Measurements from ENCODE around the gene PLEKHA7.

The PLEKHA7 gene

DNA sequence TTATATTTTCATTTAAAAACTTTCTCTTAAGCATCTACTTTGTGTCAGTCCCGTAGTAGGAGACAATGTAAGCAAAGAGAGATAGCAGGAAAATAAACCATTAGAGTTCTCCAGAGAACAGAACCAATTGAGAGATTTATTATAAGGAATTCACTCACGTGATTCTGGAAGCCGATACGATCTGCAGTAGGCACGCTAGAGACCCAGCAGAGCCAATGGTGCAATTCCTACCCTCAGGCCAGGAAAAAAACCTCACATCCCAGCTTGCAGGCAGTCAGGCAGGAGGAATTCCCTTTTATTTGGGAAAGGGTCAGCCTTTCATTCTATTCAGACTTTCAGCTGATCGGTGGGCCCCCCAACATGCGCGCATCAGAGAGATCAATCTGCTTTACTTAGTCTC lies 7.3 kb upstream of the PLEKHA7 start:
- Histone ChIP-seq H3K27me3 (ENCODE audit: insufficient read depth, low read length) (no peaks in the 10 kb centered on the region; the same call in 1 of the 2 replicates), H3K4me1 (ENCODE audit: insufficient read depth, low read length) (peaks cover 10% of the 10 kb centered on the region), H3K27ac (ENCODE audit: low read depth, low read length) (no peak overlapping the region), H3K9ac (ENCODE audit: low read depth, low read length) (no peak overlapping the region), H3K9me3 (ENCODE audit: insufficient read depth, low read depth, low read length) (no peaks in the 10 kb centered on the region), H3K36me3 (ENCODE audit: insufficient read depth, low read length) (no peaks in the 10 kb centered on the region), H3K4me3 (ENCODE audit: low read length) (no peak overlapping the region)
- 42% methylated on average over 8 of the region's 8 CpGs for WGBS

DNA sequence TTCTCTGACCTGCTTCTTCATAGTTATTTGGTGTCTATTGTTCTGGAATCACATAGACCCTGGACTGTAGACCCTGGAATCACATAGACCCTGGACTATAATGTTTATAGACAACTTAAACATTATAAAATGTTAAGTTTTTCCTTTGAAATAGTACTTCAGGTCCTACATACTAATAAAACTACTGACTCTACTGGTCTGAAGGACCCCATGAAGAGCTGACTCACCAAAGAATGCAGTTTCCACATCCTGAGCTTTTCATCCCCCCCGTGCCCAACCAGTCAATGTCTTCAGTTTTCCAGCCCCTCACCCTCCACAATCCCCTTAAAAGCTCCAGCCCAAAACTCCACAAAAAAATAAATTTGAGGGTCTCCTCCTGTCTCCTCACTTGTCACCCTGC lies 6.6 kb upstream of the PLEKHA7 start:
- H3K36me3 ChIP-seq (ENCODE audit: insufficient read depth, low read length): no peaks in the 10 kb centered on the region
- no peak overlapping the region for H3K27ac ChIP-seq (ENCODE audit: low read depth, low read length)
- H3K4me3 ChIP-seq (ENCODE audit: low read length): no peak overlapping the region
- H3K27me3 ChIP-seq (ENCODE audit: insufficient read depth, low read length): peaks cover 6% of the 10 kb centered on the region
- 61% methylated on average over 1 of the region's 1 CpG for WGBS
- H3K9ac ChIP-seq (ENCODE audit: low read depth, low read length): no peak overlapping the region
- no peaks in the 10 kb centered on the region for H3K9me3 ChIP-seq (ENCODE audit: insufficient read depth, low read depth, low read length)
- peaks cover 10% of the 10 kb centered on the region for H3K4me1 ChIP-seq (ENCODE audit: insufficient read depth, low read length)

DNA sequence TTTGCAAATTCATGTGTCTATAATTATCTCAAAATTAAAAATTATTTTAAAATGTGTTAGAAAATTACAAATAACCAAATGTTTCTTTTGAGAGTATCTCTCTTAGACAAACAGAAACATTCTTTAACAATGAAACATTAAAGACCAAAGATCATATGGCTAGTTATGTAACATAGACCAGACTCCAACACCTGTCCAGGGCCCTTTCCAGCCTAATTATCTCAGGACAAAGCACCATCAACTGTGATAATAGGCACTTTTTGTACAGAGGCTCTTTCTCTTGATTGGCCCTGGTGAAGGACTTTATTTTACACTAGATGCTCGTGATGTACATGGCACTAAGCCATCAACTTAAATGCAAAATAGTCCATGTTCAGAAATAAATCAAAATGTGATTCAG lies 5.0 kb upstream of the PLEKHA7 start:
- Histone ChIP-seq H3K4me3 (ENCODE audit: low read length) (no peak overlapping the region), H3K9ac (ENCODE audit: low read depth, low read length) (no peak overlapping the region), H3K9me3 (ENCODE audit: insufficient read depth, low read depth, low read length) (no peaks in the 10 kb centered on the region), H3K27ac (ENCODE audit: low read depth, low read length) (no peak overlapping the region), H3K27me3 (ENCODE audit: insufficient read depth, low read length) (peaks cover 17% of the 10 kb centered on the region), H3K4me1 (ENCODE audit: insufficient read depth, low read length) (peaks cover 10% of the 10 kb centered on the region), H3K36me3 (ENCODE audit: insufficient read depth, low read length) (no peaks in the 10 kb centered on the region)
- 95% methylated on average over 1 of the region's 1 CpG for WGBS

DNA sequence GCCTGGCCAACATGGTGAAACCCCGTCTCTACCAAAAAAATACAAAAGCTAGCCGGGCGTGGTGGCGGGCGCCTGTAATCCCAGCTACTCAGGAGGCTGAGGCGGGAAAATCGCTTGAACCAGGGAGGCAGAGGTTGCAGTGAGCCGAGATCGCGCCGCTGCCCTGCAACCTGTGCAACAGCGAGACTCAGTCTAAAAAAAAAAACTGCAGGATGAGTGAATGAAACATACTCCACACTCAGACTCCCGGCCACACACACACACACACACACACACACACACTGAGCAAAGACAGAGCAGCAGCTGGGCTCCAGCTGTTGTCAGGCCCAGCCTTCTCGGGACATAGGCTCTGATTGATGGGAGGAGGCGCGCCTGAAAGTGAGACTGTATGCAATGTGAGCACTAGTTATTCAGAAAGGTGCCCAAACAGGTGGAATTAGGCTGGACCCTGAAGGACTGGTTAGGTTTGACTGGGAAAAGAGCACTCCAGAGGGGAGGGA lies 1.5 kb upstream of the PLEKHA7 start:
- 89% methylated on average over 16 of the region's 16 CpGs for WGBS
- no peak overlapping the region for H3K27ac ChIP-seq (ENCODE audit: low read depth, low read length)
- H3K4me3 ChIP-seq (ENCODE audit: low read length): peak overlapping the region; percentile 70; the same call in 1 of the 2 replicates
- H3K9ac ChIP-seq (ENCODE audit: low read depth, low read length): no peak overlapping the region
- peaks cover 50% of the 10 kb centered on the region for H3K27me3 ChIP-seq (ENCODE audit: insufficient read depth, low read length)
- no peaks in the 10 kb centered on the region for H3K9me3 ChIP-seq (ENCODE audit: insufficient read depth, low read depth, low read length)
- H3K4me1 ChIP-seq (ENCODE audit: insufficient read depth, low read length): peaks cover 13% of the 10 kb centered on the region
- H3K36me3 ChIP-seq (ENCODE audit: insufficient read depth, low read length): no peaks in the 10 kb centered on the region

DNA sequence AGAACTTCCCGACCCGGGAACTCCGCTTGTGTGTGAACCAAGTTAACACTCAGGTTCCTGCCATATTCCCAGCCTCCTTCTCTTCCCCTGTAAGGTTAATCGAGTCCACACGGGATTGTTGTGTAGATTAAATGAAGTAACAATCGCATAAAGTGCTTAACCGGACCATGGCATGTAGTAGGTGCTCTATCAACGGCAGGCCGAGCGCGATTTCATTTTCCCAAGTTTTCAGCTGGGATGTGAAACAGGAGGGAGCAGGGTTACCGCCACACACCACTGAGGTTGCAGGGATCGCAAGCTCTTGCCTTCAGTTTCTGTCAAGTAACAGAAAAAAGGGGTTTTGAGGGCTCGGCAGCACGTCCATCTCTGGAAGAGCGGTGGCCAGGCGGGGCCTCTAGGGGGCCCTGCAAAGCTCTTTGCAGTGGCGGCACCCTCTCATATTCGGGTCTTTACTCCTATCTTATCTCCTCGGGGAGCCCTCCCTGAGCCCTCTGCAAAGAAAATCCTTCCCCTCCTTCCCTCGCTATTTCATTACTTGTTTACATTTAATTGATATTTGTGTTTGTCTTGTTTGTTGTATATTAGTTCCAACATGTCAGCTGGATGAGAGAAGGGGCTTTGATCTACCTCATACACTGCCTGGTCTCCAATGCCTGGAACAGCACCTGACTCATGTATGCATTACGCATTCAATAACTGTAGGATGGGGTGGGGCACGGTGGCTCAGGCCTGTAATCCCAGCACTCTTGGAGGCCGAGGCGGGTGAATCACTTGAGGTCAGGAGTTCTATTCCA lies 816 bp upstream of the PLEKHA7 start:
- H3K4me1 ChIP-seq (ENCODE audit: insufficient read depth, low read length): peaks cover 13% of the 10 kb centered on the region
- peak overlapping the region; percentile 70 for H3K4me3 ChIP-seq (ENCODE audit: low read length)
- H3K27me3 ChIP-seq (ENCODE audit: insufficient read depth, low read length): peaks cover 50% of the 10 kb centered on the region
- no peak overlapping the region for H3K27ac ChIP-seq (ENCODE audit: low read depth, low read length)
- WGBS: 11% methylated on average over 24 of the region's 25 CpGs
- no peaks in the 10 kb centered on the region for H3K9me3 ChIP-seq (ENCODE audit: insufficient read depth, low read depth, low read length)
- no peaks in the 10 kb centered on the region for H3K36me3 ChIP-seq (ENCODE audit: insufficient read depth, low read length)
- peak overlapping the region; percentile 53 for H3K9ac ChIP-seq (ENCODE audit: low read depth, low read length)

DNA sequence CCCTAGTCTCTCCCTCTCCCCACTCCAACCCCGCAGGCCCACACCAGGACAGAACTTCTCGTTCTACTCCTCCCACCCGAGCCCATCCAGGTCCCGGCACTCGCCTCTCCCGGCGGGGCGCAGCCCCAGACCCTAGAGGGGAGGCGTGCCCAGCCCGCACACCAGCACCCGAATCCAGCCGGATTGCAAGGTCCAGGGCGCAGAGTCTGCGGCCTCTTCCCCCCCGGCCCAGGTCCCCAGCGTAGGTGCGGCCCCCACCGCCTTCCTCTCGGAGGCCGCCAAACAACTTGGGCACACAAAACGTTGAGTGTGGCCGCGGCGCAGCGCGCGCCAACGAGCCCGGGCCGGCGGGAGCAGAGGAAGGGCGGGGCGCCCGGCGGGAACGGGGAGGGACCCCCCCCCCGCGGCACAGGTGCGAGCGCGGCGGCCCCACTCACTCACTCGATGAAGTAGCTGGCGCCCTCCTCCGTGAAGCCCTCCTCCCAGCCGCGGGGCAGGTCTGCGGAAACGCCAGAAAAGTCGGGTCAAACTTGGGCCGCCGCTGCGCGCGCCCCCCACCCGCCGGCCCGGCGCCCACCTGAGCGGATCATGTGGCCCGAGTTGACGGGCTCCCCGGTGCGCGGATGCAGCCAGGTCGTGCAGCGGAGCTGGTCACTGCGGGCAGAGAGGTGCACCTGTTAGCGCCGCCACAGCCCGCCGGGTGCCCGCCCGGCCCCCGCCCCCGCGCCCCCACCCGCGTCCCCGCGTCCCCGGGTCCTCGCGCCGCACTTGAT lies 480 bp downstream of the PLEKHA7 start:
- H3K9ac ChIP-seq (ENCODE audit: low read depth, low read length): peak overlapping the region; percentile 49
- no peak overlapping the region for H3K27ac ChIP-seq (ENCODE audit: low read depth, low read length)
- under 1% methylated on average over 84 of the region's 85 CpGs for WGBS

DNA sequence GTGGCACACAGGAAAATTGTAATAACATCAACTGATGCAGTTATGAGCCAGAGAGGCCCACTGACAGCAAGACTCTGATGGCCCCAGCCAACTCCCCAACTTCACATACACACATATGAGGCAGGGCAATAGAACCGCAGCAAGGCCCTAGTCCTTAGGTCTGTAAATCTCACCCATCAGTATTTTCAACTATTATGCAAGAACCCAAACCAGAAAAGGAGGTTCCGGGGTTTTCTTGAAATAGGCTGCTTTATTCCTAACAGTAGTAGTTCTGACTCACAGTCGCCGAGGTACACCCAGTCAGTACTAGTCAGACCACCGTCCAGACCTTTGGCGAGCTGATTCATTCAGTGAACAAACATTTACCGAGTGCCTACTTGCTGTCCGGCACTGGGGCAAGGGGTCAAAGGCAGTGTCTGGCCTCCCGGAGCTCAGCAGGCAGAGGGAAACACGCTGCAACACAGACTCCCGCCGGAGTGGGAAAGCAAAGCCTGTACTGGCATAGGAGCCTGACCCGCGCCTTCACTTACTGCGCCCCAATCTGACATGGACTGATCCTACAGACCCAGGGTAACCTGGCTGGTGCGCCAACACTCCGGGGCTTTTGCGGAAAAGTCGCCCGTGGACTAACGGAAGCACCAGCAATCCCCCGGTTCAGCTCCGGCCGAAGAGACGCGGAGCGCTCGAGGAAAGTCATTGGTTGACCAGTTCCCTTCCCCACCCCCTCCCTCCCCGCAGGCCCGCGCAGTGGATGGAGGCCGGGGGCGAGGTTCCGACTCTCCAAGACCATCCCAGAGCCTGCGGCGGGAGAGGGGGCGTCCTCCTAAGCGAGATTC lies 1.3 kb downstream of the PLEKHA7 start:
- Histone ChIP-seq H3K4me1 (ENCODE audit: insufficient read depth, low read length) (peaks cover 13% of the 10 kb centered on the region), H3K9me3 (ENCODE audit: insufficient read depth, low read depth, low read length) (no peaks in the 10 kb centered on the region), H3K27me3 (ENCODE audit: insufficient read depth, low read length) (peaks cover 50% of the 10 kb centered on the region), H3K4me3 (ENCODE audit: low read length) (peak overlapping the region; percentile 70), H3K36me3 (ENCODE audit: insufficient read depth, low read length) (no peaks in the 10 kb centered on the region), H3K27ac (ENCODE audit: low read depth, low read length) (no peak overlapping the region), H3K9ac (ENCODE audit: low read depth, low read length) (peak overlapping the region; percentile 49; the same call in 1 of the 2 replicates)
- 7% methylated on average over 38 of the region's 38 CpGs for WGBS

More for the DNA sequence above, 480 bp downstream of the PLEKHA7 start:
- H3K27me3 ChIP-seq (ENCODE audit: insufficient read depth, low read length): peaks cover 50% of the 10 kb centered on the region
- H3K4me1 ChIP-seq (ENCODE audit: insufficient read depth, low read length): peaks cover 13% of the 10 kb centered on the region
- H3K9me3 ChIP-seq (ENCODE audit: insufficient read depth, low read depth, low read length): no peaks in the 10 kb centered on the region
- no peaks in the 10 kb centered on the region for H3K36me3 ChIP-seq (ENCODE audit: insufficient read depth, low read length)
- peak overlapping the region; percentile 70 for H3K4me3 ChIP-seq (ENCODE audit: low read length)

DNA sequence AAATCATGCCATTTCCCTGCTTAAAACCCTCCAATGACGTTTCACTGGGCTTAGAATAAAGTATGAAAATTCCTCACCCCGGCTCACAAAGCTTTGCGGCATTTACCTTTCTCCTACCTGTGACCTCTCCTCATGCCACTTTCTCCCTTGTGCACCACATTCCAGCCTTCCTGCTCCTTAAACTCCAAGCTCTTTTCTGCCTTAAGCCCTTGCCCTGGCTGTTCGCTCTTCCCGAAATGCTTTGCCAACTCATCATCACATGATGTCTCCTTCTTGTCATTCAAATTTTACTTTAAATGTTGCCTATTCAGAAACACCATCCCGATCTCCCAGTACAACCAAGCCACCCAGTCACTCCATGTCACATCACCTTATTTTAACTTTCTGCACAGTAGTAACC lies 2.0 kb downstream of the PLEKHA7 start:
- no peaks in the 10 kb centered on the region for H3K9me3 ChIP-seq (ENCODE audit: insufficient read depth, low read depth, low read length)
- H3K4me1 ChIP-seq (ENCODE audit: insufficient read depth, low read length): peaks cover 13% of the 10 kb centered on the region
- peak overlapping the region; percentile 70; the same call in 1 of the 2 replicates for H3K4me3 ChIP-seq (ENCODE audit: low read length)
- H3K36me3 ChIP-seq (ENCODE audit: insufficient read depth, low read length): no peaks in the 10 kb centered on the region
- H3K27ac ChIP-seq (ENCODE audit: low read depth, low read length): no peak overlapping the region
- peaks cover 50% of the 10 kb centered on the region for H3K27me3 ChIP-seq (ENCODE audit: insufficient read depth, low read length)
- no peak overlapping the region for H3K9ac ChIP-seq (ENCODE audit: low read depth, low read length)
- 56% methylated on average over 6 of the region's 6 CpGs for WGBS

DNA sequence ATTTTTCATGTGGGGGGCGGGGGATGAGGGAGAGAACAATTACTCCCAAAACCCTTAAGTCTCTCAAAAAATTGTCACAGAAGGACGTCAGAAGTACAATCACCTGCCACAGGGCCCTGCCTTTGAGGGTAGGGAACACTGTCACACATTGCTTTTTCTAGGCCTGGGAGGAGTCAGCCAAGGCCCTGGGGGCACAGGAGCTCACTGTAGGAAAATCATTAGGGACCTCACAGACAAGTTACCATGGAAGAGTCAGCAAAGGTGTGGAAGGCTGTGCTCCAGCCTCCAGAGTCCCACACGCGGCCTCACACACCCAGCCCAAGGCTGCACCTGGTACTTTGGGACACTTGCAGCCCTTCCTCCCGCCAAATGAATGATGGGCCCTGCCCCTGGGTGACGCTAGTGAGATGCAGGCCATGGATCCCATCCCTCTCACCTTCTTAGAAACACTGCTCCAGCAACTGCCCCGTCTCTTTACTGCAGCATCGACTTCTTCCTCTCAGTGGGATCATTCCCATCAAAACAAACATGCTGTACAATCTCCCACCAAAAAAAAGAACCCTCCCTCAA lies 3.3 kb downstream of the PLEKHA7 start:
- no peak overlapping the region for H3K27ac ChIP-seq (ENCODE audit: low read depth, low read length)

DNA sequence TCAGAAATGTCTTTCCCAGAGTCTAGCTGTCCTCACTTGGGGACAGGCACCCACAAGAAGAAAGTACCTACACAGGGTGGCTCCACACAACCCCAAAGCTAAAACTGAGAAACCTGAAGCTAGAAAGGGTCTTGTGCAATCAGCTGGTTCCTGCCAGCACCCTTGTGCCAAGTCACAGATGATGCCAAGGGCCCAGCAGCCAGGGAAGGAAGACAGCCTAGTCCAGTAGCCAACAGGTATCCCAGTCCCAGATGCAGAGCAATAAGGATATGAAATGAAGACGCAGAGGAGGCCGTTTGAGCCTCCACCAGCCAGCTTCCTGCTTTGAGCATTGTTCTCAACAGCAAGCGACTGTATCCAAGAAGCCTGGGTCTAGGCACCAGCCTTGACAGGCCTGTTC lies 6.1 kb downstream of the PLEKHA7 start:
- Histone ChIP-seq H3K36me3 (ENCODE audit: insufficient read depth, low read length) (no peaks in the 10 kb centered on the region), H3K4me3 (ENCODE audit: low read length) (no peak overlapping the region), H3K27me3 (ENCODE audit: insufficient read depth, low read length) (peaks cover 24% of the 10 kb centered on the region), H3K4me1 (ENCODE audit: insufficient read depth, low read length) (peaks cover 13% of the 10 kb centered on the region), H3K27ac (ENCODE audit: low read depth, low read length) (no peak overlapping the region), H3K9me3 (ENCODE audit: insufficient read depth, low read depth, low read length) (no peaks in the 10 kb centered on the region), H3K9ac (ENCODE audit: low read depth, low read length) (no peak overlapping the region)
- WGBS: 91% methylated on average over 3 of the region's 3 CpGs

More for the DNA sequence above, 3.3 kb downstream of the PLEKHA7 start:
- Histone ChIP-seq H3K4me3 (ENCODE audit: low read length) (no peak overlapping the region), H3K4me1 (ENCODE audit: insufficient read depth, low read length) (peaks cover 13% of the 10 kb centered on the region), H3K36me3 (ENCODE audit: insufficient read depth, low read length) (no peaks in the 10 kb centered on the region), H3K9me3 (ENCODE audit: insufficient read depth, low read depth, low read length) (no peaks in the 10 kb centered on the region), H3K27me3 (ENCODE audit: insufficient read depth, low read length) (peaks cover 45% of the 10 kb centered on the region), H3K9ac (ENCODE audit: low read depth, low read length) (no peak overlapping the region)
- WGBS: 69% methylated on average over 7 of the region's 8 CpGs
